CD14-positive monocyte (primary cell): Measurements from ENCODE around the gene DDHD1. TPM values are rescaled to one million over a fixed set of nuclear protein-coding genes. Genes with fewer than 3 reads are reported as not detected.

Experiments used
- DNase-seq, 3 donors: peaks; one replicate each; pipeline ENCODE4 v3.0.0-alpha.2; 2011 to 2022
- H2AFZ ChIP-seq: 2 replicates; pipeline ENCODE4 v1.6.0; 2012; ENCODE audit warnings: mild to moderate bottlenecking, low read depth, low read length, inconsistent platforms; ENCODE audit not compliant: insufficient read depth, poor library complexity, severe bottlenecking
- H3K27ac ChIP-seq, 2 donors: 1 replicate in 1 of 2; 2 replicates in 1 of 2; pipeline ENCODE4 v1.5.1; 2012 to 2013; ENCODE audit warnings: low read length in 2 of 2, control low read depth in 1 of 2, inconsistent platforms in 1 of 2, low read depth in 1 of 2, mild to moderate bottlenecking in 1 of 2
- H3K27me3 ChIP-seq, 2 donors: one replicate each; pipeline versions ENCODE4 v1.6.0 to v1.6.1; 2011 to 2013; ENCODE audit warnings: low read length in 2 of 2; ENCODE audit not compliant: control insufficient read depth in 2 of 2, insufficient read depth in 2 of 2
- H3K36me3 ChIP-seq, 2 donors: replicated peaks in 1 of 2; 1 replicate in 1 of 2; 2 replicates in 1 of 2; pipeline versions ENCODE4 v1.5.1 to v1.6.1; 2012 to 2013; ENCODE audit warnings: low read length in 2 of 2, control low read depth in 1 of 2, inconsistent platforms in 1 of 2, mild to moderate bottlenecking in 1 of 2; ENCODE audit not compliant: insufficient read depth in 2 of 2, control insufficient read depth in 1 of 2
- H3K4me1 ChIP-seq, 2 donors: 1 replicate in 1 of 2; 2 replicates in 1 of 2; pipeline versions ENCODE4 v1.5.1 to v1.6.1; 2012 to 2013; ENCODE audit warnings: low read length in 2 of 2, control low read depth in 1 of 2, inconsistent platforms in 1 of 2, mild to moderate bottlenecking in 1 of 2, moderate library complexity in 1 of 2; ENCODE audit not compliant: insufficient read depth in 2 of 2, control insufficient read depth in 1 of 2
- H3K4me2 ChIP-seq: replicated peaks from 2 replicates; pipeline ENCODE3; 2012; ENCODE audit warnings: low read length, moderate library complexity, mild to moderate bottlenecking; ENCODE audit not compliant: poor library complexity, severe bottlenecking; ENCODE audit errors: extremely low read depth
- H3K4me3 ChIP-seq, 3 experiments: fragments of 200-600 bp in 1 of 3; sonication (generic) in 1 of 3; replicated peaks in 1 of 3; 1 replicate in 2 of 3; 2 replicates in 1 of 3; pipeline ENCODE4 v1.5.1; 2011 to 2013; ENCODE audit warnings: low read length in 3 of 3, mild to moderate bottlenecking in 3 of 3, control low read depth in 2 of 3, low read depth in 2 of 3, inconsistent platforms in 1 of 3, moderate library complexity in 1 of 3
- H3K79me2 ChIP-seq: 2 replicates; pipeline ENCODE4 v1.6.0; 2012; ENCODE audit warnings: mild to moderate bottlenecking, control low read depth, inconsistent platforms, low read length, moderate library complexity; ENCODE audit not compliant: insufficient read depth
- H3K9ac ChIP-seq: 2 replicates; pipeline ENCODE4 v1.6.0; 2017; ENCODE audit warnings: low read length, mild to moderate bottlenecking; ENCODE audit not compliant: insufficient read depth, poor library complexity, severe bottlenecking
- H3K9me3 ChIP-seq, 2 donors: replicated peaks in 1 of 2; 1 replicate in 1 of 2; 2 replicates in 1 of 2; pipeline versions ENCODE4 v1.5.1 to v1.6.1; 2012 to 2013; ENCODE audit warnings: low read length in 2 of 2, control low read depth in 1 of 2; ENCODE audit not compliant: control insufficient read depth in 1 of 2, insufficient read depth in 1 of 2
- H4K20me1 ChIP-seq: 2 replicates; pipeline ENCODE4 v1.6.0; 2012; ENCODE audit warnings: mild to moderate bottlenecking, low read length, control low read depth, moderate library complexity; ENCODE audit not compliant: insufficient read depth
- H3K27ac Mint-ChIP-seq, 7 donors: one replicate each; pipeline ENCODE4 v1.8.0; 2020; ENCODE audit warnings: mild to moderate bottlenecking in 7 of 7, mixed read lengths in 7 of 7, moderate library complexity in 6 of 7, inconsistent platforms in 2 of 7
- H3K27me3 Mint-ChIP-seq, 3 donors: one replicate each; pipeline ENCODE4 v1.8.0; 2021 to 2022; ENCODE audit warnings: low read depth in 3 of 3, mild to moderate bottlenecking in 3 of 3, mixed read lengths in 3 of 3, moderate library complexity in 3 of 3, inconsistent platforms in 1 of 3
- H3K36me3 Mint-ChIP-seq, 2 donors: one replicate each; pipeline ENCODE4 v1.8.0; 2020; ENCODE audit warnings: mixed read lengths in 2 of 2, inconsistent platforms in 1 of 2, mild to moderate bottlenecking in 1 of 2
- H3K4me1 Mint-ChIP-seq: one replicate; pipeline ENCODE4 v1.8.0; 2020; ENCODE audit warnings: mild to moderate bottlenecking, mixed read lengths
- H3K4me3 Mint-ChIP-seq, 2 donors: one replicate each; pipeline ENCODE4 v1.8.0; 2020; ENCODE audit warnings: mild to moderate bottlenecking in 2 of 2, mixed read lengths in 2 of 2, moderate library complexity in 1 of 2
- H3K9me3 Mint-ChIP-seq, 7 donors: one replicate each; pipeline ENCODE4 v1.8.0; 2020 to 2022; ENCODE audit warnings: mixed read lengths in 7 of 7, mild to moderate bottlenecking in 6 of 7, moderate library complexity in 6 of 7, inconsistent platforms in 2 of 7
- WGBS: methylation state at CpG from one replicate; pipeline ENCODE4 v1.1.5; 2013; ENCODE audit warnings: missing lambda C conversion rate; ENCODE audit not compliant: insufficient coverage; 5-methylcytosine and 5-hydroxymethylcytosine counted together
- intact Hi-C, 2 donors: fragments of 100-400 bp; cut with micrococcal nuclease; formaldehyde crosslinking; loops; one replicate each; pipeline versions ENCODE4 v1.15.0 to v1.15.1; 2023
- polyA plus RNA-seq, 3 donors: library from polyadenylated mRNA; depleted of rRNA in 1 of 3; unstranded in 2 of 3; stranded (reverse) in 1 of 3; fragments of 300-500 nt in 2 of 3; fragments of >200 nt in 1 of 3; fragmentation: Illumina TruSeq in 2 of 3; gene quantifications; 1 replicate in 2 of 3; 2 replicates in 1 of 3; pipeline ENCODE4 v1.2.3, GENCODE V29; 2012 to 2021
- TF ChIP-seq, protein P1 (sequence below): fragments of 200-600 bp; IDR thresholded peaks from one replicate; pipeline ENCODE4 v1.8.0; 2022; ENCODE audit warnings: antibody characterized with exemption, mild to moderate bottlenecking

Gene DDHD1
- polyA plus RNA-seq, 3 donors: 2.2 to 7.0 (median 3.1) TPM

DNA sequence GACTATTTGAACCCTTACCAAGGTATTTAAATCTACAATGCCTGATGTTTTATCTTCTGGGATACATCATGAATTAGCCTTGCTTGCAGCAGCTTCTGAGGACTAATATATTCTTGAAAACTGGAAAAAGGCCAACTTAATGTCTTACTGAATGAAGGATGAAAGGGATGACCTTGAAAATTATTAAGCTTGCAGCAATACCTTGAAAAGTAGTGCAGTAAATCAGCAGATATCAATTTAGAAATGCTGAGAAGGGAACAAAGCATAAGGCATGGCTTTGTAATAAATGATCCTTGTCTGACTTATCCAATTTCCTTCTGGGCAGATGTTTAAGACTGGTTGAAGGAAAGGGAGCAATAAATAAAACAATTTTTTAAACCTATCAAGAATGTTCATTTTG, 165.0 kb downstream of the DDHD1 start:
- H3K27ac Mint-ChIP-seq: no peak overlapping the region
- DNase-seq: no peak
- Histone ChIP-seq H3K9ac (no peak overlapping the region), H3K36me3 (no peaks in the 10 kb centered on the region), H3K9me3 (no peaks in the 10 kb centered on the region), H3K27ac (no peak overlapping the region), H4K20me1 (no peaks in the 10 kb centered on the region), H3K27me3 (no peaks in the 10 kb centered on the region), H3K4me1 (no peaks in the 10 kb centered on the region), H2AFZ (no peak overlapping the region), H3K4me2 (no peak overlapping the region), H3K79me2 (no peaks in the 10 kb centered on the region), H3K4me3 (no peak overlapping the region)
- no peaks in the 10 kb centered on the region for H3K4me1 Mint-ChIP-seq
- peaks cover 0 to 3% (median 3%) of the 10 kb centered on the region in 3 donors for H3K27me3 Mint-ChIP-seq
- no peaks in the 10 kb centered on the region for H3K36me3 Mint-ChIP-seq
- H3K9me3 Mint-ChIP-seq: peaks cover 0 to 9% (median 4%) of the 10 kb centered on the region in 7 donors
- TF ChIP-seq, protein P1, sequence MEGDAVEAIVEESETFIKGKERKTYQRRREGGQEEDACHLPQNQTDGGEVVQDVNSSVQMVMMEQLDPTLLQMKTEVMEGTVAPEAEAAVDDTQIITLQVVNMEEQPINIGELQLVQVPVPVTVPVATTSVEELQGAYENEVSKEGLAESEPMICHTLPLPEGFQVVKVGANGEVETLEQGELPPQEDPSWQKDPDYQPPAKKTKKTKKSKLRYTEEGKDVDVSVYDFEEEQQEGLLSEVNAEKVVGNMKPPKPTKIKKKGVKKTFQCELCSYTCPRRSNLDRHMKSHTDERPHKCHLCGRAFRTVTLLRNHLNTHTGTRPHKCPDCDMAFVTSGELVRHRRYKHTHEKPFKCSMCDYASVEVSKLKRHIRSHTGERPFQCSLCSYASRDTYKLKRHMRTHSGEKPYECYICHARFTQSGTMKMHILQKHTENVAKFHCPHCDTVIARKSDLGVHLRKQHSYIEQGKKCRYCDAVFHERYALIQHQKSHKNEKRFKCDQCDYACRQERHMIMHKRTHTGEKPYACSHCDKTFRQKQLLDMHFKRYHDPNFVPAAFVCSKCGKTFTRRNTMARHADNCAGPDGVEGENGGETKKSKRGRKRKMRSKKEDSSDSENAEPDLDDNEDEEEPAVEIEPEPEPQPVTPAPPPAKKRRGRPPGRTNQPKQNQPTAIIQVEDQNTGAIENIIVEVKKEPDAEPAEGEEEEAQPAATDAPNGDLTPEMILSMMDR: no peak
- H3K4me3 Mint-ChIP-seq: no peak overlapping the region
- intact Hi-C loops: no loop called here

DNA sequence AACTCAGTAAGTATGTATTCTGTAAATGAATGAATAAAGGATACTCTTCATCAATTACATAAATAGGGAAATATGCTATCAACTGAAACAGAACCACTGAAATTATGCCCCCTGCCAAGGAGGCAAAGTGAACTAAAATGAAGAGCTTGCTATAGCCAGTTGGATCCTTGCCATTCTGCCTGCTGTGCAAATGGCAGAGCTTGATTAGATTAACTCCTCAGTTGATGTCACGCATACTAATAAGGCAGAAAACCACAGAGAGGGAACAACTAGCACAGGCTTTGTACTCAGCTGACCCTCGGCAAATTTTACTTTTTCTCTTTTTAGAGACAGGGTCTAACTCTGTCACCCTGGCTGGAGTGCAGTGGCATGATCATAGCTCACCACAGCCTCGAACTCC, 165.6 kb downstream of the DDHD1 start:
- 90% methylated on average over 2 of the region's 3 CpGs for WGBS
- no peaks in the 10 kb centered on the region for H4K20me1 ChIP-seq
- no peak overlapping the region for H2AFZ ChIP-seq

More for the DNA sequence above, 165.6 kb downstream of the DDHD1 start:
- TF ChIP-seq, protein P1: no peak
- Histone ChIP-seq H3K4me3 (no peak overlapping the region), H3K36me3 (no peaks in the 10 kb centered on the region), H3K79me2 (no peaks in the 10 kb centered on the region), H3K9ac (no peak overlapping the region), H3K4me2 (no peak overlapping the region), H3K27me3 (no peaks in the 10 kb centered on the region), H3K9me3 (no peaks in the 10 kb centered on the region), H3K27ac (no peak overlapping the region), H3K4me1 (no peaks in the 10 kb centered on the region)
- H3K27ac Mint-ChIP-seq: no peak overlapping the region
- no peak for DNase-seq
- no peaks in the 10 kb centered on the region for H3K36me3 Mint-ChIP-seq
- no peak overlapping the region for H3K4me3 Mint-ChIP-seq
- intact Hi-C loops: no loop called here
- H3K27me3 Mint-ChIP-seq: peaks cover 1 to 3% (median 3%) of the 10 kb centered on the region in 3 donors
- H3K4me1 Mint-ChIP-seq: no peaks in the 10 kb centered on the region
- peaks cover 0 to 10% (median 4%) of the 10 kb centered on the region in 7 donors for H3K9me3 Mint-ChIP-seq
